NCI-H1930 (cell line): ENCODE results near the gene DERA.
"Not testable (repeated sequence)": the region's sequence is repeated elsewhere in the genome, so short reads cannot be mapped to it uniquely, and the experiment has no call there.

Experiments used
- DNase-seq, 2 experiments: peaks; one replicate each; lab custom pipeline; 2025; lab: John Stamatoyannopoulos, UW

Gene DERA

DNA sequence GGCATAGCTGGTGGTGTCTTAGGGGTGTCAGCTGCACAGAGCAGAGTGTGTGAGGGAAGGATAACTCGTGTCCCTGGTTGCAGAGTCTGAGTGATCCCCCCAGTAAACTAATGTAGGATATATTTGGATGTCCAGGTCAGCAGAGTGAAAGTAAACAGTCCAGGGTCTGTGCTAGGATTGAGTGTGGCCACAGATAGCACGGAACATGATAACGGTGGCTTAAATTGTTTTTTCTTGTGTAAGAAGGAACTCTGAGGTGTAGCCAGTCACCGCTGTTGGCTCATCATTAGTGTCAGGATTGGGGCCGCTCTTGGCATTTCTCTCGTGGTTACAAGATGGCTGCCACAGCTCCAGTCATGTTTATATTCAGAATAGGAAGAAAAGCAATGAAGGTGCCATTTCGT, 97.3 kb downstream of the DERA start:
- DNase-seq, result no peak

- no peak for DNase-seq
These were observed 101.0 kb downstream of the DERA start for GRCh38 chr12:16012117-16012516.

- not testable (repeated sequence) for DNase-seq
These were observed 102.6 kb downstream of the DERA start for GRCh38 chr12:16013722-16014121.

- DNase-seq, result not testable (repeated sequence)
These were observed 103.3 kb downstream of the DERA start for GRCh38 chr12:16014394-16014793.

- DNase-seq, result no peak
These were observed 105.6 kb downstream of the DERA start for GRCh38 chr12:16016748-16017147.

- no peak for DNase-seq
These were observed 107.2 kb downstream of the DERA start for GRCh38 chr12:16018306-16018705.

- DNase-seq, result no peak
These were observed 108.0 kb downstream of the DERA start for GRCh38 chr12:16019136-16019535.

- DNase-seq, result no peak
These were observed 108.9 kb downstream of the DERA start for GRCh38 chr12:16020031-16020430.

DNA sequence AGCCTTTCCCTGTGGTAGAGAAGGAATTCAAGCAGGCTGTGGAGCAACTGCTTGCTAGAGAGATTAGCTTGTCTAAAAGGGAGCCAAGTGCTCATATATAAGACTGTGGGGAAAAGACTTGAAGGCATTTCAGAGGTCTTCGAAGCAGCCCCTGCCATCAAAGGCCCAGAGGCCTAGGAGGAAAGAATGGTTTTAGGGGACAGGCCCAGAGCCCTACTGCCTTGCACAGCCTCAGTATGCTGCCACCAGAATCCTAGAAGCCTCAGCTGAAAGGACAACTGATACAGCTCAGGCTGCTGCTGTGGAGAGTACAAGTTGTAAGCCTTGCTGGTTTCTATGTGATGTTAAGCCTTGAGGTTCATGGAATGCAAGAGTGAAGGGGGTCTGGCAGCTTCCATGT, 109.9 kb downstream of the DERA start:
- no peak for DNase-seq

- DNase-seq, result no peak
These were observed 110.5 kb downstream of the DERA start for GRCh38 chr12:16021676-16022075.

DNA sequence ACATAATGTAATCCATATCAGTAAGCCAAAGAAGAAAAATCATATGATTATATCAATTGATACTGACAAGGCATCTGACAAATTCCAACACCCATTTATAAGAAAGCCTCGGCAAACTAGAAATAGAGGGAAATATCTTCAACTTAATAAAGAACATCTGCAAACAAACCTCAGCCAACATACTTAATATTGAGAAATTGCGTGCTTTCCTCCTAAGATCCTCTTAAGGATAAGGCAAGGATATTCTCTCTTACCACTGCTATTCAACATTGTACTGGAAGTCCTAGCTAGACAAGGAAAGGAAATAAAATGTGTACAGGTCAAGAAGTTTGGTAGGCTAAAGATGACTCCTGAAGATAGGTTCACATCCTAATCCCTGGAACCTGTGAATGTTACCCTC, 115.9 kb downstream of the DERA start:
- no peak for DNase-seq

GRCh38 chr12:16030744-16031143, 119.6 kb downstream of the DERA start:
- DNase-seq, result no peak

- no peak for DNase-seq
These were observed 123.1 kb downstream of the DERA start for GRCh38 chr12:16034136-16034817.

DNA sequence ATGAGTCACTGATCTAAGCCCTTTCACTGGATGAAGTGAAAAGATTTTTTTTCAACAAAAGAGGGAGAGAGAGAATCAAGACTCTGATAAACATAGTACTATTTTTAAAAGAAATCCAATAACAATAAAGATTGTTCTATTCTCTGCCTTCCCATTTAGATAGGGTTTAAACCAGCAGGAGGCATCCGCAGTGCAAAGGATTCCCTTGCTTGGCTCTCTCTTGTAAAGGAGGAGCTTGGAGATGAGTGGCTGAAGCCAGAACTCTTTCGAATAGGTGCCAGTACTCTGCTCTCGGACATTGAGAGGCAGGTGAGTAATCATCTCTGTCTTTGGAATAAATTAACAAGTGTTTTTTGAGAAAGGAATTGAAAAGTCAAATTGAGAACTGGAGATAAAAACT, 124.9 kb downstream of the DERA start:
- DNase-seq, result no peak

GRCh38 chr12:16037533-16037932, 126.4 kb downstream of the DERA start:
- no peak for DNase-seq

DNA sequence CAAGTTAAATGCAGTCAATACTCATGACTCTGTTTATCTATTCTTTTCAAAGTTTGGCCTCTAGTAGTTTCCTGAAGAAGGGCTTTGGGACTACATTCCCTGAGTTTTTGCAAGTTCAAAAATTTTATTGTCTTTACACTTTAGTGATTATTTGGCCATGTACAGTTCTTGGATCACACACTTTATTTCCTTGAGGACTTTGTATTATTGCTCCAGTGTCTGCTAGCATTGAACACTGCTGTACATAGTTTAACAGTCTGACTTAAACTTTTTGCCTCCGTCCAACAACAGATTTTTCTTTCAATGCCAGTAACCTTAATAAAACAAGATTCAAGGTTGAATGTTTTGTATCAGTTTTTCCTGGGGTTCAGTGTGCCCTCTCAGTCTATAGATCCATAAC, 132.3 kb downstream of the DERA start:
- no peak for DNase-seq

- no peak for DNase-seq
These were observed 135.1 kb downstream of the DERA start for GRCh38 chr12:16046266-16046665.

- no peak for DNase-seq
These were observed 137.4 kb downstream of the DERA start for GRCh38 chr12:16048511-16048910.

DNA sequence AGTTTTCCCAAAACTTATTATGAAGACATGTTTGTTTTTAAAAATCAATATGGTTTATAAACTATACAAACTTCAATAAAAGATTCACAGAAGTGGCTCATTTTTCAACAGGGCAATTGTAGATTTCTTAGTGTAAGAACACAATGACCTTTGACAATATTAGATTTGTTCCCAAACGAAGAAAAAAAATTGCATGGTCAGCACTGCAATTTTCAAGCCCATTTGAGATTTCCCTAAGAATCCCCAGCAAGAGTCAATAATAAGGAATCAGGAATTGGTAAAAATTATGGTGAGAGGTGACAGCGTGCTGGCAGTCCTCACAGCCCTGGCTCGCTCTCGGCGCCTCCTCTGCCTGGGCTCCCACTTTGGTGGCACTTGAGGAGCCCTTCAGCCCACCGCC, 145.8 kb downstream of the DERA start:
- DNase-seq, result no peak

GRCh38 chr12:16057351-16057751, 146.2 kb downstream of the DERA start:
- DNase-seq, result not testable (repeated sequence)

DNA sequence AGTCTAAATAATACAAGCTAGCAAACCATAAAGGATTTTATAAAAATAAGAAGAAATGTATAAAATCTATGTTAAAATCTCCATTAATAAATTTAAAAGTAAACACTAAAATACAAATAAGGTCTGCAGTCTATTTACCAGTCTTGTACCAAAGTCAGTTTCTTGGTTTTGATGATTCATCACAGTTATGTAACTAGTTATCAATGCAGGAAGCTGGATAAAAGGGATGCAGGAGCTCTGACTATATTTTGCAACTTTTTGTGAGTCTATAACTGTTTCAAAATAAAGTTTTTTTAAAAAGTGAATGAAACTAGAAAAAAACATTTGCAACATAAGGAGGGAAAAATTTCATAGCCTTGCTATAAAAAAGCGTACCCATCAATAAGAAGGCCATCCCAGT, 151.5 kb downstream of the DERA start:
- no peak for DNase-seq

- DNase-seq, result no peak
These were observed 152.6 kb downstream of the DERA start for GRCh38 chr12:16063726-16064125.

DNA sequence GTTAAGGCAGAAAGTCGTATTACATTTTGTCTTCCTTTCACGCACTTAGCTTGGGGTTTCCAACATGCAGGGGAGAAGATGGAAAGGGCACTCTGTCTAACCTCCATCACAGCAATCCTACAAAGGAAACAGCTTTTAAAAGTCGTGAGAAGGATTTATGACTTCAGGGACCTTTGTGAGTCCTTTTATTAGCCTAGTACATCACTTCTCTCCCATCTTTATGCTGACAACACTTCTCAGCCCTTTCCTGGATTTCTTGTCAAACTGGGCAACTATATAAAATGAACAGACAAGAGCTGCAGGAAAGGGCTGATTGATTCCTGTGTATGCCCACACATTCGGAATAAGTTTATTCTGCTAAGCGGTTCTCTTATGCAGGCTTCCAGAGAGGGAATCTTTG, 159.0 kb downstream of the DERA start:
- DNase-seq, result no peak

DNA sequence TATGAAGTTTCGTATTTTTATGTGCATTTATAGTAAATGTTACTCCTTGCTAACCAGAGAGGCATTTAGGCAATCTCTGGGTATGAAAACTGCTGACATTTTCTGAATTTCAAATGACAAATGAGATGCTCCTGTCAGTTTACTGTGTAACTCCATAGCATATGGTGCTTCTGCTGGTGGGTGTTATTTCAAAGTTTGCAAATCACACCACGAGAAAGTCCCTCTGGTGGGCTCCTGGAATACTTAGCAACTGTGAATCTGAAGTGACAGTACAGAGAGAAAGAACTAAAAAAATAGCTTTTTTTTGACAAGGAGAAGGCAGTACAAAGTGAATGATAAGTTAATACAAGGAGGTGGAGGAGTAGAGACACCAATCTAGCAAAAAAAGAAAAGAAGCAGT, 161.5 kb downstream of the DERA start:
- DNase-seq, result no peak

GRCh38 chr12:16074894-16075293, 163.8 kb downstream of the DERA start:
- DNase-seq, result no peak
